Measurements from ENCODE around the gene MACIR.

Gene MACIR

GRCh38 chr5:103305809-103306208 is 47.2 kb downstream of the MACIR start:
- no peak for TF ChIP-seq CTCF (IDR thresholded peaks at IDR 0.05; ENCODE audit: low read depth, low read length)
- no peaks in the 10 kb centered on the region for H3K36me3 ChIP-seq
- no peak for DNase-seq
- no peaks in the 10 kb centered on the region for H3K9me3 ChIP-seq
- H3K27me3 ChIP-seq: no peaks in the 10 kb centered on the region
- H3K4me3 ChIP-seq (ENCODE audit: low read depth, low read length): no peak overlapping the region
- no peaks in the 10 kb centered on the region; the same call in 1 of the 2 replicates for H3K4me1 ChIP-seq

- H3K4me3 ChIP-seq (ENCODE audit: low read depth, low read length): no peak overlapping the region
- H3K9me3 ChIP-seq: no peaks in the 10 kb centered on the region
- H3K27me3 ChIP-seq: no peaks in the 10 kb centered on the region
- no peak for DNase-seq
- no peaks in the 10 kb centered on the region for H3K4me1 ChIP-seq
- no peaks in the 10 kb centered on the region for H3K36me3 ChIP-seq
- TF ChIP-seq CTCF (IDR thresholded peaks at IDR 0.05; ENCODE audit: low read depth, low read length): no peak
Observed at GRCh38 chr5:103307470-103307869, 48.9 kb downstream of the MACIR start.

- DNase-seq: no peak
- H3K4me1 ChIP-seq: no peaks in the 10 kb centered on the region
- no peak for TF ChIP-seq CTCF (IDR thresholded peaks at IDR 0.05; ENCODE audit: low read depth, low read length)
- no peaks in the 10 kb centered on the region for H3K9me3 ChIP-seq
- H3K36me3 ChIP-seq: no peaks in the 10 kb centered on the region
- H3K27me3 ChIP-seq: no peaks in the 10 kb centered on the region
- no peak overlapping the region for H3K4me3 ChIP-seq (ENCODE audit: low read depth, low read length)
Observed at GRCh38 chr5:103308774-103309173, 50.2 kb downstream of the MACIR start.

- Histone ChIP-seq H3K36me3 (no peaks in the 10 kb centered on the region), H3K27me3 (no peaks in the 10 kb centered on the region), H3K9me3 (no peaks in the 10 kb centered on the region), H3K4me3 (ENCODE audit: low read depth, low read length) (no peak overlapping the region), H3K4me1 (no peaks in the 10 kb centered on the region)
- no peak for TF ChIP-seq CTCF (IDR thresholded peaks at IDR 0.05; ENCODE audit: low read depth, low read length)
- no peak for DNase-seq
Observed at GRCh38 chr5:103313056-103313455, 54.5 kb downstream of the MACIR start.

GRCh38 chr5:103315455-103315854 is 56.9 kb downstream of the MACIR start:
- no peak for DNase-seq
- Histone ChIP-seq H3K4me3 (ENCODE audit: low read depth, low read length) (no peak overlapping the region), H3K9me3 (no peaks in the 10 kb centered on the region), H3K4me1 (no peaks in the 10 kb centered on the region), H3K27me3 (no peaks in the 10 kb centered on the region), H3K36me3 (no peaks in the 10 kb centered on the region)
- no peak for TF ChIP-seq CTCF (IDR thresholded peaks at IDR 0.05; ENCODE audit: low read depth, low read length)

- Histone ChIP-seq H3K36me3 (no peaks in the 10 kb centered on the region), H3K9me3 (no peaks in the 10 kb centered on the region), H3K27me3 (no peaks in the 10 kb centered on the region), H3K4me1 (peaks cover 6% of the 10 kb centered on the region), H3K4me3 (ENCODE audit: low read depth, low read length) (no peak overlapping the region)
- TF ChIP-seq CTCF (IDR thresholded peaks at IDR 0.05; ENCODE audit: low read depth, low read length): no peak
- DNase-seq: no peak
Observed at GRCh38 chr5:103327451-103327850, 68.9 kb downstream of the MACIR start.
